ENCODE results near the gene DCBLD2. TPM values are rescaled to one million over a fixed set of nuclear protein-coding genes. Genes with fewer than 3 reads are reported as not detected.

DCBLD2 gene
- total RNA-seq, 1 experiment from 2014 or later = 112 TPM

GRCh38 chr3:98750276-98750919 is 151.1 kb downstream of the DCBLD2 start:
- no peaks in the 10 kb centered on the region for H3K9me3 ChIP-seq (ENCODE audit: insufficient read depth, low read depth)
- H3K4me1 ChIP-seq (replicated peaks; ENCODE audit: insufficient read depth) = no peaks in the 10 kb centered on the region
- no peak for DNase-seq
- POLR2A ChIA-PET (ENCODE audit: unreplicated experiment) = no interaction called here
- H3K4me2 ChIP-seq = no peak overlapping the region
- no peak overlapping the region for H3K4me3 ChIP-seq
- H3K27ac ChIP-seq = no peak overlapping the region
- no peaks in the 10 kb centered on the region for H3K27me3 ChIP-seq (ENCODE audit: insufficient read depth, low read depth)
- intact Hi-C loops (cut with micrococcal nuclease; ENCODE audit: unreplicated experiment) = no loop called here
- no peaks in the 10 kb centered on the region for H3K9me2 ChIP-seq (ENCODE audit: insufficient read depth)
- H3K79me2 ChIP-seq (ENCODE audit: low read depth) = no peaks in the 10 kb centered on the region
- H3K36me3 ChIP-seq (ENCODE audit: low read depth) = no peaks in the 10 kb centered on the region
- CTCF ChIA-PET = no interaction called here
- no peaks in the 10 kb centered on the region for H4K20me1 ChIP-seq (ENCODE audit: insufficient read depth)
- H2AFZ ChIP-seq = no peak overlapping the region
- no peaks in the 10 kb centered on the region for H3F3A ChIP-seq (ENCODE audit: insufficient read depth, low read depth)
- BruUV-seq (replicated peaks) = no TSS peak
- TF ChIP-seq CTCF (conservative IDR thresholded peaks at IDR 0.05) (no peak), EZH2 (IDR thresholded peaks at IDR 0.05; ENCODE audit: low read depth) (no peak)

GRCh38 chr3:98746882-98747281 is 154.6 kb downstream of the DCBLD2 start:
- no peak for TF ChIP-seq EZH2 (IDR thresholded peaks at IDR 0.05; ENCODE audit: low read depth)
- TF ChIP-seq CTCF (conservative IDR thresholded peaks at IDR 0.05) = no peak
- Histone ChIP-seq H3K36me3 (ENCODE audit: low read depth) (no peaks in the 10 kb centered on the region), H2AFZ (0 out of 2 replicates have a peak overlapping the region, but pooled peaks have one; percentile 15), H3K9me2 (ENCODE audit: insufficient read depth) (no peaks in the 10 kb centered on the region), H4K20me1 (ENCODE audit: insufficient read depth) (no peaks in the 10 kb centered on the region), H3K27ac (no peak overlapping the region), H3F3A (ENCODE audit: insufficient read depth, low read depth) (no peaks in the 10 kb centered on the region), H3K27me3 (ENCODE audit: insufficient read depth, low read depth) (no peaks in the 10 kb centered on the region), H3K4me1 (replicated peaks; ENCODE audit: insufficient read depth) (peaks cover under 1% of the 10 kb centered on the region; the same call in 1 of the 2 replicates), H3K9me3 (ENCODE audit: insufficient read depth, low read depth) (no peaks in the 10 kb centered on the region), H3K4me3 (no peak overlapping the region), H3K79me2 (ENCODE audit: low read depth) (no peaks in the 10 kb centered on the region), H3K4me2 (no peak overlapping the region)
- intact Hi-C loops (cut with micrococcal nuclease; ENCODE audit: unreplicated experiment) = no loop called here
- no peak for DNase-seq
- CTCF ChIA-PET = no interaction called here
- no TSS peak for BruUV-seq (replicated peaks)
- POLR2A ChIA-PET (ENCODE audit: unreplicated experiment) = no interaction called here

- H3K36me3 ChIP-seq (ENCODE audit: low read depth) = no peaks in the 10 kb centered on the region
- DNase-seq = no peak
- TF ChIP-seq EZH2 (IDR thresholded peaks at IDR 0.05; ENCODE audit: low read depth) = no peak
- no peaks in the 10 kb centered on the region for H3K9me2 ChIP-seq (ENCODE audit: insufficient read depth)
- H3K79me2 ChIP-seq (ENCODE audit: low read depth) = no peaks in the 10 kb centered on the region
- intact Hi-C loops (cut with micrococcal nuclease; ENCODE audit: unreplicated experiment) = no loop called here
- BruUV-seq (replicated peaks) = no TSS peak
- ChIA-PET POLR2A (ENCODE audit: unreplicated experiment) (no interaction called here), CTCF (no interaction called here)
- H3K4me2 ChIP-seq = no peak overlapping the region
- H3K9me3 ChIP-seq (ENCODE audit: insufficient read depth, low read depth) = no peaks in the 10 kb centered on the region
- H4K20me1 ChIP-seq (ENCODE audit: insufficient read depth) = no peaks in the 10 kb centered on the region
- peaks cover 8% of the 10 kb centered on the region for H3K4me1 ChIP-seq (replicated peaks; ENCODE audit: insufficient read depth)
- no peak overlapping the region for H2AFZ ChIP-seq
- H3K27me3 ChIP-seq (ENCODE audit: insufficient read depth, low read depth) = no peaks in the 10 kb centered on the region
- no peak overlapping the region for H3K27ac ChIP-seq
- no peak overlapping the region for H3K4me3 ChIP-seq
- H3F3A ChIP-seq (ENCODE audit: insufficient read depth, low read depth) = no peaks in the 10 kb centered on the region; the same call in 1 of the 2 replicates
Observed at GRCh38 chr3:98746122-98746521, 155.4 kb downstream of the DCBLD2 start.

Other genes with a start within 250 kb of the DCBLD2 start
- 5.4 and 6.6 TPM in 2 replicates for gene ST3GAL6, start 138.4 kb downstream of the DCBLD2 start, total RNA-seq (2021)